ENCODE data around the gene PODXL. TPM values are rescaled to one million over a fixed set of nuclear protein-coding genes. Genes with fewer than 3 reads are reported as not detected.

Gene PODXL
- total and polyA plus RNA-seq, 2 of the 8 experiments (the other 6 are each of a cell fraction or from before 2014, with no cell fraction given): 638 to 925 TPM

DNA sequence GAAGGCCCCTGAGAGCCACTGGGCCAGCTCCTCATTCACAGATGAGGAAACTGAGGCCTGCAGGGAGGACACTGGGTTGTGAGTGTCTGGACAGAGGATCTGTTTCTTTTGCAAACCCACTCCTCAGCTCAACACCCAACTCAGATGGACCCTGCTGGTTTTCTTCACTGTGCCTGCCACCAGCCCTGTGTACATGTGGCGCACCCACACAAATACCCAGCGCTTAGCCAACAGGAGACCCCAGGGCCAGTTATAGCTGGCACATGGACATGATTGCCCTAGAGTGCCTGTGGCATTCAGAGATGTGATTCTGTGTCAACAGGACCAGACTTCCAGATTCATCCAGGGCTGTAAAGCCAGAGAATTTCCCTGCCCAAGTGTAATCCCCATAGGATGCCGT, 12.4 kb downstream of the PODXL start (continued):
- no peak for TF ChIP-seq SIN3A (conservative IDR thresholded peaks at IDR 0.05 in 1 of 2, IDR thresholded peaks at IDR 0.05 in 1 of 2; ENCODE audit: low read depth in 1 of 2, low read length in 2 of 2)
- TF ChIP-seq, protein P1, sequence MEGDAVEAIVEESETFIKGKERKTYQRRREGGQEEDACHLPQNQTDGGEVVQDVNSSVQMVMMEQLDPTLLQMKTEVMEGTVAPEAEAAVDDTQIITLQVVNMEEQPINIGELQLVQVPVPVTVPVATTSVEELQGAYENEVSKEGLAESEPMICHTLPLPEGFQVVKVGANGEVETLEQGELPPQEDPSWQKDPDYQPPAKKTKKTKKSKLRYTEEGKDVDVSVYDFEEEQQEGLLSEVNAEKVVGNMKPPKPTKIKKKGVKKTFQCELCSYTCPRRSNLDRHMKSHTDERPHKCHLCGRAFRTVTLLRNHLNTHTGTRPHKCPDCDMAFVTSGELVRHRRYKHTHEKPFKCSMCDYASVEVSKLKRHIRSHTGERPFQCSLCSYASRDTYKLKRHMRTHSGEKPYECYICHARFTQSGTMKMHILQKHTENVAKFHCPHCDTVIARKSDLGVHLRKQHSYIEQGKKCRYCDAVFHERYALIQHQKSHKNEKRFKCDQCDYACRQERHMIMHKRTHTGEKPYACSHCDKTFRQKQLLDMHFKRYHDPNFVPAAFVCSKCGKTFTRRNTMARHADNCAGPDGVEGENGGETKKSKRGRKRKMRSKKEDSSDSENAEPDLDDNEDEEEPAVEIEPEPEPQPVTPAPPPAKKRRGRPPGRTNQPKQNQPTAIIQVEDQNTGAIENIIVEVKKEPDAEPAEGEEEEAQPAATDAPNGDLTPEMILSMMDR (IDR thresholded peaks at IDR 0.05; ENCODE audit: control extremely low read depth in 1 of 3, insufficient read depth in 1 of 3, low read depth in 1 of 3, low read length in 3 of 3): no peak

Measured in H1 (cell line).